DMS79 (cell line): ENCODE measurements around the gene CSTF3.
"Not testable (repeated sequence)": the region's sequence is repeated elsewhere in the genome, so short reads cannot be mapped to it uniquely, and the experiment has no call there.

Experiments used
- DNase-seq: peaks from one replicate; lab custom pipeline; 2025; lab: John Stamatoyannopoulos, UW

The CSTF3 gene

GRCh38 chr11:33160587-33160986 lies 693 bp downstream of the CSTF3 start:
- no peak for DNase-seq

GRCh38 chr11:33160136-33160535 lies 1.1 kb downstream of the CSTF3 start:
- DNase-seq, result no peak

- DNase-seq, result not testable (repeated sequence)
These were observed 1.9 kb downstream of the CSTF3 start for GRCh38 chr11:33159378-33159867.

- DNase-seq, result no peak
These were observed 2.5 kb downstream of the CSTF3 start for GRCh38 chr11:33158596-33159275.

GRCh38 chr11:33157103-33158027 lies 3.9 kb downstream of the CSTF3 start:
- DNase-seq, result no peak

- no peak for DNase-seq
These were observed 9.9 kb downstream of the CSTF3 start for GRCh38 chr11:33151399-33151798.

GRCh38 chr11:33147559-33147958 lies 13.7 kb downstream of the CSTF3 start:
- DNase-seq, result no peak

GRCh38 chr11:33135768-33136443 lies 25.4 kb downstream of the CSTF3 start:
- DNase-seq, result no peak

GRCh38 chr11:33135216-33135615 lies 26.1 kb downstream of the CSTF3 start:
- no peak for DNase-seq

- DNase-seq, result no peak
These were observed 27.0 kb downstream of the CSTF3 start for GRCh38 chr11:33134276-33134675.

GRCh38 chr11:33133761-33134160 lies 27.5 kb downstream of the CSTF3 start:
- no peak for DNase-seq

GRCh38 chr11:33132510-33132909 lies 28.8 kb downstream of the CSTF3 start:
- DNase-seq, result no peak

- DNase-seq, result no peak
These were observed 32.5 kb downstream of the CSTF3 start for GRCh38 chr11:33128739-33129138.

- no peak for DNase-seq
These were observed 35.7 kb downstream of the CSTF3 start for GRCh38 chr11:33125611-33126010.

- no peak for DNase-seq
These were observed 36.3 kb downstream of the CSTF3 start for GRCh38 chr11:33125025-33125424.

GRCh38 chr11:33122696-33123095 lies 38.6 kb downstream of the CSTF3 start:
- not testable (repeated sequence) for DNase-seq

- DNase-seq, result no peak
These were observed 44.7 kb downstream of the CSTF3 start for GRCh38 chr11:33116535-33116934.

GRCh38 chr11:33110083-33110482 lies 51.2 kb downstream of the CSTF3 start:
- no peak for DNase-seq

- no peak for DNase-seq
These were observed 51.9 kb downstream of the CSTF3 start for GRCh38 chr11:33109294-33109895.

GRCh38 chr11:33103836-33104235 lies 57.4 kb downstream of the CSTF3 start:
- no peak for DNase-seq

- DNase-seq, result no peak
These were observed 67.1 kb downstream of the CSTF3 start for GRCh38 chr11:33094157-33094556.

- no peak for DNase-seq
These were observed 71.5 kb downstream of the CSTF3 start for GRCh38 chr11:33089776-33090175.
